GM19463 (cell line): ENCODE results near the gene ITGA3.
"Not testable (repeated sequence)": the region's sequence is repeated elsewhere in the genome, so short reads cannot be mapped to it uniquely, and the experiment has no call there.

ENCODE experiments used
- ATAC-seq: cut with Tn5 transposase; IDR thresholded peaks from one replicate; pipeline ENCODE4 v1.9.1; 2021; ENCODE audit warnings: mild to moderate bottlenecking, moderate library complexity; ENCODE audit not compliant: unreplicated experiment

Gene ITGA3

GRCh38 chr17:50051082-50051576 is 4.8 kb upstream of the ITGA3 start:
- no peak for ATAC-seq

- no peak for ATAC-seq
Observed at GRCh38 chr17:50051606-50052005, 4.3 kb upstream of the ITGA3 start.

- no peak for ATAC-seq
Observed at GRCh38 chr17:50052241-50052796, 3.6 kb upstream of the ITGA3 start.

GRCh38 chr17:50052822-50053653 is 2.9 kb upstream of the ITGA3 start:
- ATAC-seq, result no peak

- no peak for ATAC-seq
Observed at GRCh38 chr17:50053654-50053960, 2.3 kb upstream of the ITGA3 start.

- ATAC-seq, result no peak
Observed at GRCh38 chr17:50055055-50055425, 870 bp upstream of the ITGA3 start.

- peak; percentile 68 for ATAC-seq
Observed at GRCh38 chr17:50056217-50056960, 479 bp downstream of the ITGA3 start.

GRCh38 chr17:50056961-50057330 is 1.0 kb downstream of the ITGA3 start:
- no peak for ATAC-seq

GRCh38 chr17:50057521-50057991 is 1.6 kb downstream of the ITGA3 start:
- ATAC-seq, result no peak

GRCh38 chr17:50058296-50058953 is 2.5 kb downstream of the ITGA3 start:
- no peak for ATAC-seq

GRCh38 chr17:50059256-50059655 is 3.3 kb downstream of the ITGA3 start:
- ATAC-seq, result no peak

- ATAC-seq, result no peak
Observed at GRCh38 chr17:50059759-50060273, 3.9 kb downstream of the ITGA3 start.

- no peak for ATAC-seq
Observed at GRCh38 chr17:50060951-50061712, 5.2 kb downstream of the ITGA3 start.

- ATAC-seq, result not testable (repeated sequence)
Observed at GRCh38 chr17:50061713-50062045, 5.8 kb downstream of the ITGA3 start.

GRCh38 chr17:50062293-50063243 is 6.7 kb downstream of the ITGA3 start:
- ATAC-seq, result no peak

GRCh38 chr17:50063561-50064252 is 7.8 kb downstream of the ITGA3 start:
- ATAC-seq, result no peak

GRCh38 chr17:50064253-50065001 is 8.5 kb downstream of the ITGA3 start:
- ATAC-seq, result no peak

- no peak for ATAC-seq
Observed at GRCh38 chr17:50065056-50065455, 9.1 kb downstream of the ITGA3 start.
